Measurements from ENCODE around the gene PTPRR. TPM values are rescaled to one million over a fixed set of nuclear protein-coding genes. Genes with fewer than 3 reads are reported as not detected.

The PTPRR gene
- total RNA-seq, 4 donors from 2014 or later = 0.57 to 2.1 (median 0.84) TPM

DNA sequence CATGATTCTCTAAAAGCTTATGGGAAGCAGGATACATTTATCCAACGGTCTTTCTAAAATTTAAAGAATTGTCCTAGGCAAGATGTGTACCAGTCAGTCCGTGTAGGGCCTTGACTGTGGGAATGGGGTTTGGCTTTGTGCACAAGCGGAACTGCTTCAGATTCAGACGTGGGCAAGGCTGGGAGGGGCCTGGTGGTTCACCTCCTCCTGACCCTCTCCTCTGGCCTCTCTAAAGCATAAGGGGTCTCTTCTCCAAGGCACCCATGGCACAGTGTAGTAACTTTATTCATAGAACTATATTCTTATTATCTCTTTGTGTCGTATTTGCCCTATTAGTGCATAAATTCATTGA is 162.1 kb downstream of the PTPRR start:
- H3K4me3 ChIP-seq = no peak overlapping the region
- no peak overlapping the region for H3K27ac ChIP-seq (replicated peaks in 1 of 4)
- no peaks in the 10 kb centered on the region for H3K9me3 ChIP-seq
- H3K36me3 ChIP-seq = no peaks in the 10 kb centered on the region
- WGBS = 77% methylated on average over 5 of the region's 5 CpGs
- H3K27me3 ChIP-seq = no peaks in the 10 kb centered on the region
- TF ChIP-seq POLR2AphosphoS5 (IDR thresholded peaks at IDR 0.05) (no peak), EP300 (IDR thresholded peaks at IDR 0.05) (no peak), POLR2A (IDR thresholded peaks at IDR 0.05; ENCODE audit: low read depth) (no peak)
- TF ChIP-seq, protein P1, sequence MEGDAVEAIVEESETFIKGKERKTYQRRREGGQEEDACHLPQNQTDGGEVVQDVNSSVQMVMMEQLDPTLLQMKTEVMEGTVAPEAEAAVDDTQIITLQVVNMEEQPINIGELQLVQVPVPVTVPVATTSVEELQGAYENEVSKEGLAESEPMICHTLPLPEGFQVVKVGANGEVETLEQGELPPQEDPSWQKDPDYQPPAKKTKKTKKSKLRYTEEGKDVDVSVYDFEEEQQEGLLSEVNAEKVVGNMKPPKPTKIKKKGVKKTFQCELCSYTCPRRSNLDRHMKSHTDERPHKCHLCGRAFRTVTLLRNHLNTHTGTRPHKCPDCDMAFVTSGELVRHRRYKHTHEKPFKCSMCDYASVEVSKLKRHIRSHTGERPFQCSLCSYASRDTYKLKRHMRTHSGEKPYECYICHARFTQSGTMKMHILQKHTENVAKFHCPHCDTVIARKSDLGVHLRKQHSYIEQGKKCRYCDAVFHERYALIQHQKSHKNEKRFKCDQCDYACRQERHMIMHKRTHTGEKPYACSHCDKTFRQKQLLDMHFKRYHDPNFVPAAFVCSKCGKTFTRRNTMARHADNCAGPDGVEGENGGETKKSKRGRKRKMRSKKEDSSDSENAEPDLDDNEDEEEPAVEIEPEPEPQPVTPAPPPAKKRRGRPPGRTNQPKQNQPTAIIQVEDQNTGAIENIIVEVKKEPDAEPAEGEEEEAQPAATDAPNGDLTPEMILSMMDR (IDR thresholded peaks at IDR 0.05) = no peak
- no peaks in the 10 kb centered on the region for H3K4me1 ChIP-seq
- DNase-seq (ENCODE audit: extremely low spot score) = no peak
- intact Hi-C loops (cut with DNase I) = no loop called here

DNA sequence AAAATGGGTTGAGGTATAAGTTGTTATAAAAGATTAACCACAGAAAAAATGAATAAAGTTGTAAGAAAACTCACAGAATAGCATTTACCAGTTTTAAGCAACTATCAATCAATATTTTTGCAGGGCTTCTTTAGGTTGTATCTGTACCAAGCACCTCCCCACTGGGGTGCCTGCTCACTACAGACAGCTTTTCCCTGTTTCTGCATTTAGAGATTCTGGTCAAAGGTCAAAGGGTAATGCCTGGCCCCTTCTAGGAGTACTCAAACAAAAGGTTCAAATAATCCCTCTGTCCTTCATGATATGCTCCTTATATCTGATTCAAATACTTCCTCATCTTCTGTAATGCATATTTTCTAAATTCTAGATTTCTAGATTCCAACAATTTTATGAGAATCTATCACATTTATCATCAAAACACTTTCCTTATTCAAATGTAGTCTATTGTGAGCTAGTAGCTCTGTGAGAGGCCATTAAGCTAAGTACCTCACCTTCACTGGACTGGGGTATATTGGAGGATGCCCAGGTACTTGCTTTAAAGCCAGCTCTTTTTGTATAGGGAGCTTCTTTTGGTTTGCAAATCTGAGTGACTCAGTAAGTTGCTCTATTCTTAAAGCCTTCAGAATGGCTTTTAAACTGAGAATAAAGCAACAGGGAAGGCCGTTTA is 162.6 kb downstream of the PTPRR start:
- intact Hi-C loops (cut with DNase I) = no loop called here
- H3K36me3 ChIP-seq = no peaks in the 10 kb centered on the region
- H3K27ac ChIP-seq (replicated peaks in 1 of 4) = no peak overlapping the region

DNA sequence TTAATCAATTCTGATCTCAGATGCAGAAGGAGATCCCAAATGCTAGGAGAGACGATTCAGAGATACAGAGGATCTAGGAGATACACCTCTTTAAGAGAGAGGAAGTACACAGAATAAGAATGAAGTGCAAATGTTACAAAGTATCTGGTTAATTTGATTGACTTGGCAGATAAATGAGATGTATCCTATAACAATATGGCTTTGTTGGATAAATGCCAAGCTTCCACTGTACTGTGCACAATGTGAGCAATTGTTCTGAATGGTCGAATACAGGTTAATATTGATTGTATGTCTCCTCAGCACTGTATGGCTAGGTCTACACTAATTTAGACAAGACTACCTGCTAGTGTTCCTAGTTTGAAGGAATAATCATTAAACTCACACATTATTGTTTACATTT is 163.7 kb downstream of the PTPRR start:
- Histone ChIP-seq H3K4me3 (no peak overlapping the region), H3K27me3 (no peaks in the 10 kb centered on the region), H3K9me3 (no peaks in the 10 kb centered on the region), H3K27ac (replicated peaks in 1 of 4) (no peak overlapping the region), H3K4me1 (no peaks in the 10 kb centered on the region), H3K36me3 (no peaks in the 10 kb centered on the region)
- TF ChIP-seq, protein P1 (IDR thresholded peaks at IDR 0.05) = no peak
- TF ChIP-seq EP300 (IDR thresholded peaks at IDR 0.05) (no peak), POLR2AphosphoS5 (IDR thresholded peaks at IDR 0.05) (no peak), POLR2A (IDR thresholded peaks at IDR 0.05; ENCODE audit: low read depth) (no peak)
- 62% methylated on average over 2 of the region's 2 CpGs for WGBS
- intact Hi-C loops (cut with DNase I) = no loop called here
- no peak for DNase-seq (ENCODE audit: extremely low spot score)

More for the DNA sequence above, 162.6 kb downstream of the PTPRR start:
- 67% methylated on average over 1 of the region's 1 CpG for WGBS
- DNase-seq (ENCODE audit: extremely low spot score) = no peak
- no peak overlapping the region for H3K4me3 ChIP-seq
- no peaks in the 10 kb centered on the region for H3K27me3 ChIP-seq
- H3K4me1 ChIP-seq = no peaks in the 10 kb centered on the region
- no peaks in the 10 kb centered on the region for H3K9me3 ChIP-seq
- TF ChIP-seq POLR2AphosphoS5 (IDR thresholded peaks at IDR 0.05) (no peak), POLR2A (IDR thresholded peaks at IDR 0.05; ENCODE audit: low read depth) (no peak), EP300 (IDR thresholded peaks at IDR 0.05) (no peak)
- TF ChIP-seq, protein P1 (IDR thresholded peaks at IDR 0.05) = no peak

DNA sequence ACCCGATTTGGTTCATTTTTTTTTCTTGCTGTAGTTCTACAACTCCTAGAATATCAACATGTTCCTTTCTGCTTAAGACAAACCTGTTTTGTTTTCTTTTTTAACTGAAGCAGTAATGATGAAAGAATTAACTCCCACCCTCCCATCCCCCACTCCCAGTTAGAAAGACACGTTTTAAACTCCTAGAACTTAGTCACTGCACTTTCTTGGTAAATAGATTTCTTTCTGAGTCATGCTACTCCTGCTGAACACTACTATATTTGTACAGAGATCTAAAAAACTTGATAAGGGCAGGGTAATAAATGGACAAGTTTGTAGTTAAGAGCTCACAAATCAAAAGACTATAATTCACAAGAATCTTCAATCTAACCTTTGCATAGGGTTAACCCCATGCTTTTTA is 164.4 kb downstream of the PTPRR start:
- Histone ChIP-seq H3K9me3 (no peaks in the 10 kb centered on the region), H3K4me1 (no peaks in the 10 kb centered on the region), H3K27me3 (no peaks in the 10 kb centered on the region), H3K27ac (replicated peaks in 1 of 4) (no peak overlapping the region), H3K4me3 (no peak overlapping the region), H3K36me3 (no peaks in the 10 kb centered on the region)
- WGBS = 40% methylated on average over 2 of the region's 2 CpGs
- no peak for DNase-seq (ENCODE audit: extremely low spot score)
- TF ChIP-seq EP300 (IDR thresholded peaks at IDR 0.05) (no peak), POLR2A (IDR thresholded peaks at IDR 0.05; ENCODE audit: low read depth) (no peak), POLR2AphosphoS5 (IDR thresholded peaks at IDR 0.05) (no peak)
- TF ChIP-seq, protein P1 (IDR thresholded peaks at IDR 0.05) = no peak
- intact Hi-C loops (cut with DNase I) = no loop called here

DNA sequence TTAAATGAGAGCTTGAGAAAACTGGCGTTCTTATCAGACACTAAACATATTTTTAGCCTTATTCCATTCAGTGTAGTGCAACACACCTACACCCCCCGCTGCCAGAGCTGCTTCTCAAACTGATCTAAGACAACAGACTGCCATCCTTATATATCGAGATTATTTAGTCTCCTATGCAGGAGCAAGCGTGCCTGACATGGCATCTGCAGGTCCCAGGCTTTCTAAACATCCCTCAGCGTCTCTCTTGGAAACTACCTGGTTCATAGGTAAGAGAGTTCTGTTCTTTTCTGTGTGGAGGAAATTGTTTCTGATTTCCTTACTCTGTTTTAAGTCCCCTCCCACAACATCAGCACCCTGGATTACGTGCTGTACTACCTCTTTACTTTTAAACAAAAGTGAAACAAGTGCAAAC is 166.2 kb downstream of the PTPRR start:
- no peak for DNase-seq (ENCODE audit: extremely low spot score)
- no peaks in the 10 kb centered on the region for H3K9me3 ChIP-seq
- H3K27ac ChIP-seq (replicated peaks in 1 of 4) = no peak overlapping the region
- intact Hi-C loops (cut with DNase I) = no loop called here
- WGBS = 65% methylated on average over 6 of the region's 6 CpGs
- H3K27me3 ChIP-seq = peaks cover 0 to 4% (median 0%) of the 10 kb centered on the region in 4 donors
- TF ChIP-seq POLR2A (IDR thresholded peaks at IDR 0.05; ENCODE audit: low read depth) (no peak), POLR2AphosphoS5 (IDR thresholded peaks at IDR 0.05) (no peak), EP300 (IDR thresholded peaks at IDR 0.05) (no peak)
- TF ChIP-seq, protein P1 (IDR thresholded peaks at IDR 0.05) = no peak
- no peak overlapping the region for H3K4me3 ChIP-seq
- no peaks in the 10 kb centered on the region for H3K36me3 ChIP-seq
- no peaks in the 10 kb centered on the region for H3K4me1 ChIP-seq

Data from esophagus muscularis mucosa (tissue), 4 donors.